Measurements from ENCODE around the gene GFRA4. TPM values are rescaled to one million over a fixed set of nuclear protein-coding genes. Genes with fewer than 3 reads are reported as not detected.

Gene GFRA4
- total RNA-seq, 2 experiments from 2014 or later, result not detected

DNA sequence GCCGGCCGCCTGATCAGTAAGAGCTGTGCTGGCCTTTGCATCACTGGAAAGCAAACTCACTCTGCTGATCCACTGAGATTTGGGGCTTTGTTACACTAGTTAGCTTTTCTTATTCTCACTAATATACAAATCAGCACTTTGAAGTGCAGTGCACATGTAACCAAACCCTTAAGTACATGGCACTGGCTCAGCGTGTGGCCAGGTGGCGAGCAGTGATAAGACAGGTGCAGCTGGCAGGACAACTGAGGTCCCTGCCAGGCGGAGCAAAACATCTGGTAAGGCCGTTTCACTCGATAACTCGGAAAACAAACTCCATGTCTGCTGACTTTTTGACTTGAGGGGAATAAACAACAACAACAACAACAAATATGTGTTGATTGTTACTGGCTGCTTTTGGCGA is 11.0 kb downstream of the GFRA4 start:
- Mint-ChIP-seq H3K36me3 (ENCODE audit: low read depth) (no peaks in the 10 kb centered on the region), H3K9me3 (no peaks in the 10 kb centered on the region), H3K4me3 (no peak overlapping the region), H3K27ac (no peak overlapping the region), H3K27me3 (peaks cover 5% of the 10 kb centered on the region), H3K4me1 (peaks cover 11% of the 10 kb centered on the region)
- ChIA-PET CTCF (no interaction called here), POLR2A (no interaction called here)
- no peak for DNase-seq

DNA sequence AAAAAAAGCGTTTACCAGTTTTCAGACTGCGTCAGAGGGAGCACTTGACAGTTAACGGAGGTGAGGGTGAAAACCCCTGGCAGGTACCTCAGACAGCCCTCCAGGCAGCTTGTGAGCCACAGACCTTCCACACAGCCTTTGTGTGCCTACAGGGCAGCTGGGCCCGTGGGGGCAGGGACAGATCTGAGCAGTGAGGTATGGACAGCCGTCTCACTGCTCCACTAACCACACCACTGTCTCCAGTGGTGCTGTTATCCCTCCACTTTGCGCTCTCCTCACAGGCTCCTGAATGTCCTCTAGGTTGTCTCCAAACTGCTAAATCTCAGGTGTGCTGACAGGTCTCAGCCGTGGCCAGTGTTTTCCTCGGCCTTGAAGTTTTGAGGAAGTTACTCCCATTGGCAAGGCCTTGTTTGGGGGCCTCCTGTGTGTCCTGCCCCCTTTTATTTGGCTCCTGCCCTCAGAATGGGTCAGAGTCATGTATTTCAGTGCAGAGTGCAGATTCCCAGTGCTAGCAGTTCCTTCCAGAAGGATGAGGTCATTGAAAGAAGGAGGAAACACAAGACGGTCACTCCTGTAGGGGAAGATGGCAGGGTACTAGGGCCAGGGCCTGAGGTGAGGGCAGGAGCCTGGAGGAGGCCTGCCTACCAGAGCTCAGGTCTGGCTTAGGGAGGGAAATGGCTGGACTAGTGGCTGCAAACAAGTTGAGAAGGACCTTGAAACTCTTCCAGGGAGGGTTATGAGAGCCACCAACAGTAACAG is 11.8 kb downstream of the GFRA4 start:
- POLR2A ChIA-PET, result no interaction called here
- peaks cover 2% of the 10 kb centered on the region for H3K27me3 Mint-ChIP-seq
- no peak for DNase-seq
- H3K4me1 Mint-ChIP-seq, result peaks cover 11% of the 10 kb centered on the region
- H3K4me3 Mint-ChIP-seq, result no peak overlapping the region
- H3K27ac Mint-ChIP-seq, result no peak overlapping the region
- no peaks in the 10 kb centered on the region for H3K36me3 Mint-ChIP-seq (ENCODE audit: low read depth)
- CTCF ChIA-PET, result interaction anchor here (0.7 kb wide), 1 partner anchor 35 kb away, joined by 3 read pairs; no protein-coding TSS in a partner anchor
- no peaks in the 10 kb centered on the region for H3K9me3 Mint-ChIP-seq

DNA sequence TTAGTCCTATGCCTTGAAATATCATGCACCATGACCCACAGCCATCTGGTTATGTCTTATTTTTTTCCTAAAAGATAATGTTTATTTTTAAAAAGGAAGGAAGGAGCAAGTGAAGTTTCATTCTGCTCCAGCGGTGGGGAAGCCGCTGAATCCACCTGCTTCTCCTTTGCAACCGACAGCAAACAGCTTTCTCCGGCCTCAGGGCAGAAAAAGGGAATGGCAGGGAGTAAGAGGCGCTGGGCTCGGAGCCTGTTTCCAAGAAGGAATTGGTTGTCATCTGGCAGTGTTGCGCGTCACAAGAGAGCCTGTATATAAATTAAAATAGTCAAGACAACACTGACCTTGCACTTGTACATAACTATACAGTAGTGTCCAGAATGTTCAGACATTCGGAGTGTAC is 14.2 kb downstream of the GFRA4 start:
- POLR2A ChIA-PET, result no interaction called here
- H3K9me3 Mint-ChIP-seq, result no peaks in the 10 kb centered on the region
- no peaks in the 10 kb centered on the region for H3K27me3 Mint-ChIP-seq
- H3K4me1 Mint-ChIP-seq, result peaks cover 11% of the 10 kb centered on the region
- CTCF ChIA-PET, result no interaction called here
- no peak overlapping the region for H3K27ac Mint-ChIP-seq
- no peak for DNase-seq
- H3K4me3 Mint-ChIP-seq, result no peak overlapping the region
- no peaks in the 10 kb centered on the region for H3K36me3 Mint-ChIP-seq (ENCODE audit: low read depth)

GRCh38 chr20:3647473-3647872 is 15.7 kb downstream of the GFRA4 start:
- peaks cover 4% of the 10 kb centered on the region for H3K4me1 Mint-ChIP-seq
- H3K27me3 Mint-ChIP-seq, result no peaks in the 10 kb centered on the region
- H3K9me3 Mint-ChIP-seq, result no peaks in the 10 kb centered on the region
- H3K27ac Mint-ChIP-seq, result no peak overlapping the region
- H3K36me3 Mint-ChIP-seq (ENCODE audit: low read depth), result no peaks in the 10 kb centered on the region
- ChIA-PET POLR2A (no interaction called here), CTCF (interaction anchor here (1.4 kb wide), 1 partner anchor 20 kb away, joined by 3 read pairs; no protein-coding TSS in a partner anchor)
- no peak for DNase-seq
- no peak overlapping the region for H3K4me3 Mint-ChIP-seq

DNA sequence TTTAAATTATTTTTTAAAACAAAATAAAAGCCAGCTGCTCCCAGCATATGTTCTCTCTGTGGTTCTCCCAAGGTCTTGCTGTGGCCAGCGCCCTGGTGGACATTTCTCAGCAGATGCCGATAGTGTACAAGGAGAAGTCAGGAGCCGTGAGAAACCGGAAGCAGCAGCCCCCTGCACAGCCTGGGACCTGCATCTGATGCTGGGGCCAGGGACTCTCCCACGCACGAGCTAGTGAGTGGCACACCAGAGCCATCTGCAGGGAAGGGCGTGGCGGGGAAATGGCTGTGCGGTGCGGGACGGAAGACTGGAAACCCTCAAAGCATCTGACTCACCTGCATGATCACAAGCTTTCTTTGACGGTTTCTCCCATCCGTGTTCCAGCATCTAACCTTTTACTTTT is 16.5 kb downstream of the GFRA4 start:
- H3K4me3 Mint-ChIP-seq, result no peak overlapping the region
- no peak overlapping the region for H3K27ac Mint-ChIP-seq
- ChIA-PET POLR2A (no interaction called here), CTCF (interaction anchor here (1.4 kb wide), 1 partner anchor 21 kb away, joined by 3 read pairs; no protein-coding TSS in a partner anchor)
- DNase-seq, result no peak
- no peaks in the 10 kb centered on the region for H3K27me3 Mint-ChIP-seq
- H3K36me3 Mint-ChIP-seq (ENCODE audit: low read depth), result peaks cover 4% of the 10 kb centered on the region
- H3K4me1 Mint-ChIP-seq, result no peaks in the 10 kb centered on the region
- H3K9me3 Mint-ChIP-seq, result no peaks in the 10 kb centered on the region

DNA sequence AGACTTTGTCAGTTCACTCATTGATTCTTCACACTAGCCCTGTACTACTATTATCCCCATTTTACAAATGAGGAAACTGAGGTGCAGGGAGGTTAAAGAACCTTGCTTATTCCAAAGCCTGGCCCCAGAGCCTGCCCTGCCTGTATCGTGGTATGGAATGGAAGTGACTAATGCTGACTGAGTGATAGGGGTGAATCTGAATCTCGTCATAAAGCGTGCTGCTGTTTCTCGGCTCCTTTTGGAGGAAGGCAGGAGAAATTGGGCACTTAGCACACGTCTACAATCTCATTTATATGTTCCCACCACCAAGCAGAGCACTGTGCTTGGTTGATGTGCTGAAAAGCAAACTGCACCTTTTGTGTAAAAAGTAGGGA is 17.1 kb downstream of the GFRA4 start:
- POLR2A ChIA-PET, result no interaction called here
- Mint-ChIP-seq H3K9me3 (no peaks in the 10 kb centered on the region), H3K4me1 (no peaks in the 10 kb centered on the region), H3K27me3 (no peaks in the 10 kb centered on the region), H3K36me3 (ENCODE audit: low read depth) (peaks cover 4% of the 10 kb centered on the region), H3K4me3 (no peak overlapping the region), H3K27ac (no peak overlapping the region)
- no peak for DNase-seq
- CTCF ChIA-PET, result no interaction called here

GRCh38 chr20:3645309-3646066 is 17.7 kb downstream of the GFRA4 start:
- H3K36me3 Mint-ChIP-seq (ENCODE audit: low read depth), result peaks cover 4% of the 10 kb centered on the region
- H3K4me1 Mint-ChIP-seq, result no peaks in the 10 kb centered on the region
- H3K27ac Mint-ChIP-seq, result no peak overlapping the region
- POLR2A ChIA-PET, result no interaction called here
- H3K9me3 Mint-ChIP-seq, result peaks cover 5% of the 10 kb centered on the region
- no peak overlapping the region for H3K4me3 Mint-ChIP-seq
- CTCF ChIA-PET, result interaction anchor here (1.0 kb wide), 1 partner anchor 27 kb away, joined by 3 read pairs; no protein-coding TSS in a partner anchor
- DNase-seq, result no peak
- H3K27me3 Mint-ChIP-seq, result no peaks in the 10 kb centered on the region

GRCh38 chr20:3640259-3640658 is 22.9 kb downstream of the GFRA4 start:
- no peaks in the 10 kb centered on the region for H3K27me3 Mint-ChIP-seq
- no peak for DNase-seq
- ChIA-PET CTCF (no interaction called here), POLR2A (no interaction called here)
- H3K27ac Mint-ChIP-seq, result no peak overlapping the region
- H3K4me1 Mint-ChIP-seq, result no peaks in the 10 kb centered on the region
- H3K4me3 Mint-ChIP-seq, result no peak overlapping the region
- H3K9me3 Mint-ChIP-seq, result peaks cover 8% of the 10 kb centered on the region
- H3K36me3 Mint-ChIP-seq (ENCODE audit: low read depth), result peaks cover 4% of the 10 kb centered on the region

DNA sequence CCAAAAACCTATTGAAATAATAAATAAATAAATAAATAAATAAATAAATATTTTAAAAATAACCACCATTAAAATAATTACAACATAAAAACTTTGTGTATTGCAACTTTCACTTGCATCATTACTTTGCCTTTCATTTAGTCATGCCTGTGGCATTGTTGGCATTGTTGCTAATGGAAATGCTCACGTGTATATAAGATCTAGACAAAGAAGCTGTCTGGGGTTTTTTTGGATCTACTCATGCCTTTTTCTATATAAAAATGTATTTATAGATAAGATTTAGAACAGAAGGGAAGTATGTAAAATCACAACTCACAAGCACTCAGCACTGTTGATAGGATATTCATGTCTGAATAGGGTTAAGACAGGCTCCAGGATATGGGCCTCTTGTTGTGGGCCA is 27.9 kb downstream of the GFRA4 start:
- ChIA-PET POLR2A (no interaction called here), CTCF (no interaction called here)
- Mint-ChIP-seq H3K4me3 (no peak overlapping the region), H3K9me3 (peaks cover 2% of the 10 kb centered on the region), H3K27ac (no peak overlapping the region), H3K27me3 (no peaks in the 10 kb centered on the region), H3K4me1 (peaks cover 3% of the 10 kb centered on the region), H3K36me3 (ENCODE audit: low read depth) (no peaks in the 10 kb centered on the region)
- no peak for DNase-seq

DNA sequence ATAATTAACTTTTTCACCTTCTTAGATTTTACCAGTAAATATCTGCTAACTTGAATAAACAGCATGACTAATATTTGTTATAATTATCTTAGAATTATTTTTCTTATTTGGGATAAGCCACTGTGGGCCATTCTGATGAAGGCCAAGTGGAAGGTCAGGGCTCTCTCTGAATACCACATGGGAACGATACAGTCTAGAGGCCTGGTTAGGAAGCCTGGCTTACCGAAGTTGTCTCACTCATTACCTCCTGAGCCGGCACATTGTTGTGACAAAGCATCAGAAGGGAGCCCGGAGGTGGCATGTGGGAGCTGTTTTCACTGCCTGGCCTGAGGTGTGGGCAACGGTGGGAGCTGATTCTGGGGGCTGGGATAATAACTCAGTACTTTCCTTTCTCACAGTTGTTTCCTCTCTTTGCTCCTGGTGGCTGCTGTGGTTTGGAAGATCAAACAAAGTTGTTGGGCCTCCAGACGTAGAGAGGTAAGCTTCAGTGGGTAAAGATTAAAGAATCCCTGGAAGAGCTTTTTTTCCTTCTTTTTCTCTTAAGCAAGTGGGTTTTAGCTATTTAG is 29.2 kb downstream of the GFRA4 start:
- Mint-ChIP-seq H3K9me3 (no peaks in the 10 kb centered on the region), H3K27ac (no peak overlapping the region), H3K4me3 (no peak overlapping the region), H3K36me3 (ENCODE audit: low read depth) (no peaks in the 10 kb centered on the region), H3K27me3 (no peaks in the 10 kb centered on the region), H3K4me1 (peaks cover 3% of the 10 kb centered on the region)
- no peak for DNase-seq
- POLR2A ChIA-PET, result no interaction called here
- CTCF ChIA-PET, result no interaction called here

DNA sequence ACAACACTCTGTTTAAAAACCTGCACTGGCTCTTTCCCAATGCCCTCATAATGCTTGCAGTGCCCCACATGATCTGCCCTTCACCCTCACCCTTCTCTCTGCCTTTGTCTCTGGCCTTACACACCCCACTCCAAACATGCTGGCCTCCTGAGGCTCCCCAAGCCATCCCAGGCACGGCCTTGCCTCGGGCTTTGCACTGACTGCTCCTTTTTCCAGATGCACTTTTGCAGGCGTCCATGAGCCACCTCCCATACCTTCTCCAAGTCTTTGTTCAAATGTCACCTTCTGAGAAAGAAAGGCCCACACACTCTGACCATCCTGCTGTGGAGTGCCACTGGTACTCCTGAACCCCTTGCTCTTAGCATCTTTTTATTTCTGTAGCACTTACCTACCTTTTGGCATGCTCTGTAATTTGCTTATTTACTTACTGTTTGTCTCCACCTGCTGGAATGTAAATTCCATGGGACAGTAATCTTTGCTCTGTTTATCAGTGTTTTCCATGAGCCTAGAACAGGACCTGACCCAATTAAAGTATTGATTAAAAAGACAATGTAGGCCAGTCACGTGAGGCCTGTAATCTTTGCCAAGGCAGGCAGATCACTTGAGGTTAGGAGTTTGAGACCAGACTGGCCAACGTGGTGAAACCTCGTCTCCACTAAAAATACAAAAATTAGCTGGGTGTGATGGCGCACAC is 30.7 kb downstream of the GFRA4 start:
- Mint-ChIP-seq H3K36me3 (ENCODE audit: low read depth) (no peaks in the 10 kb centered on the region), H3K9me3 (no peaks in the 10 kb centered on the region), H3K27me3 (no peaks in the 10 kb centered on the region), H3K27ac (peak overlapping the region; percentile 12), H3K4me3 (no peak overlapping the region), H3K4me1 (peaks cover 3% of the 10 kb centered on the region)
- ChIA-PET POLR2A (no interaction called here), CTCF (no interaction called here)
- DNase-seq, result no peak

DNA sequence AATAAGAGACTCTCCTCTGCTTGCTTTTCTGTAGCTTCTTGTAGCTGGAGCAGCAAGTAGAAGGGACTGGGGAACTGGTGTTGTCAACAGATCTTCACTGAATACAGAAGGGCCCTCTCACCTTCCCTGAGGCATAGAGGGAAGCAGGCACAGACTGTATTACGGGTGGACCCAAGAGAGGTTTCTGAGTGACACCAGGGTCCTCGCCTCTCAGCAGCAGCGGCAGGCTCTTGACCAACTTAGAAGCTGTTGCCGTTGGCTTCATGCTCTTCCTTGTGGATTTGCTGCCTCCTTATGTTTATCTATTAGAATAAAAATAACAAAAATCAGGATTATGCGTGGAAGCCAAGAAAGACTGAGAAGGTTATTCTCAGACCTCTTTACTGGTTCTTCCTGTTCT is 31.7 kb downstream of the GFRA4 start:
- POLR2A ChIA-PET, result no interaction called here
- H3K36me3 Mint-ChIP-seq (ENCODE audit: low read depth), result no peaks in the 10 kb centered on the region

GRCh38 chr20:3630429-3630828 is 32.8 kb downstream of the GFRA4 start:
- Mint-ChIP-seq H3K4me3 (no peak overlapping the region), H3K27me3 (no peaks in the 10 kb centered on the region), H3K36me3 (ENCODE audit: low read depth) (no peaks in the 10 kb centered on the region), H3K27ac (no peak overlapping the region), H3K9me3 (no peaks in the 10 kb centered on the region), H3K4me1 (peaks cover 3% of the 10 kb centered on the region)
- ChIA-PET CTCF (interaction anchor here (0.7 to 1.9 kb wide), 4 partner anchors 11 to 67 kb away, joined by 3 to 4 read pairs (median 3); no protein-coding TSS in a partner anchor), POLR2A (no interaction called here)
- DNase-seq, result no peak

More for the DNA sequence above, 31.7 kb downstream of the GFRA4 start:
- peaks cover 3% of the 10 kb centered on the region for H3K4me1 Mint-ChIP-seq
- DNase-seq, result no peak
- H3K27ac Mint-ChIP-seq, result no peak overlapping the region
- CTCF ChIA-PET, result interaction anchor here (0.6 kb wide), 1 partner anchor 405 kb away, joined by 4 read pairs; no protein-coding TSS in a partner anchor
- H3K9me3 Mint-ChIP-seq, result no peaks in the 10 kb centered on the region
- no peak overlapping the region for H3K4me3 Mint-ChIP-seq
- no peaks in the 10 kb centered on the region for H3K27me3 Mint-ChIP-seq

Data from activated CD4-positive, alpha-beta T cell treated with anti-CD3 and anti-CD28 coated beads, Interleukin-2, amount 10 ng/mL, durations not matched to agents 7 days and 5 days (primary cell).